BLaER1 (cell line): Measurements from ENCODE around the gene TEKT2.
A peak's percentile ranks its signal among the peaks of the same experiment; 100 is the strongest.

Experiments
- H3K27ac ChIP-seq: shearing (Covaris generic); formaldehyde crosslinking; 2 replicates; pipeline ENCODE4 v1.8.1; 2022
- H3K27me3 ChIP-seq: shearing (Covaris generic); formaldehyde crosslinking; 2 replicates; pipeline ENCODE4 v1.8.1; 2022
- H3K36me3 ChIP-seq: shearing (Covaris generic); formaldehyde crosslinking; 2 replicates; pipeline ENCODE4 v1.8.1; 2022
- H3K4me1 ChIP-seq: shearing (Covaris generic); formaldehyde crosslinking; 2 replicates; pipeline ENCODE4 v1.8.1; 2022
- H3K4me2 ChIP-seq: shearing (Covaris generic); formaldehyde crosslinking; 2 replicates; pipeline ENCODE4 v1.8.1; 2022
- H3K4me3 ChIP-seq: shearing (Covaris generic); formaldehyde crosslinking; 2 replicates; pipeline ENCODE4 v1.8.1; 2022
- H3K9ac ChIP-seq: shearing (Covaris generic); formaldehyde crosslinking; 2 replicates; pipeline ENCODE4 v1.8.1; 2022
- H3K9me3 ChIP-seq: shearing (Covaris generic); formaldehyde crosslinking; 2 replicates; pipeline ENCODE4 v1.8.1; 2022
- H4K20me1 ChIP-seq: shearing (Covaris generic); formaldehyde crosslinking; 2 replicates; pipeline ENCODE4 v1.8.1; 2022
- Cebpa-rat ChIP-seq: shearing (Covaris generic); IDR thresholded peaks from 2 replicates; pipeline ENCODE4 v1.8.1; 2022

The TEKT2 gene

DNA sequence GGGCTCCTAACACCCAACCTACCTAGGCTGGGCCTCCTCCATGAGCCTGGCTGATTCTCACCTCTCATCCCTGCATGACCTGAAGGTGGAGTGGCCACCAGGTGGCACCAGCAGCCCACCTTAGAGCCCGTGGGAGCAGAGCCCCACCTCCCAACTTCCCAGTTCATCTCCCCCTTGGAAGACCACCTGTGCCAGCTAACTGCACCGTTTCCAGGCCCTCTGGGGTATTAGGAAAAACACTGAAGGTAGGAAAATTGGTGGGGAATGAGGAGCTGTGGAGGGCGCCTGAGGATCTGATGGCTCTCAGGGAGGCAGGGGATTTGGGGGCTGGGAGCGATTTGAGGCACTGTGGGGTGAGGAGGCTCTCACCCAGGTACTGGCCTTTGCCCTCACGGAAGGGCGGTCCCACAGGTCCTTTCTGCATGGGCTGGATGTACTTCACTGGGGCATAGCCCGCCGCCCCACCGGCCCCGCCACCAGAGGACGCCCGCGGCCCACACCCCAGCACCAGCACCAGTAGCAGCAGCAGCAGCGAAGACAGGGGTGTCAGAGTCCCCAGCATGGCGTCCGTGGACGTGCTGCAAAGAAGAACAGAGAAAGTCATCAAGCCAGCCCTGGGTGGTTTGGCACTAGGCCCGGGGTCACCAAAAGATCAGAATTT lies 15.9 kb downstream of the TEKT2 start:
- H3K27ac ChIP-seq, result no peak overlapping the region
- no peak overlapping the region for H3K9ac ChIP-seq
- no peak overlapping the region for H3K4me2 ChIP-seq
- no peaks in the 10 kb centered on the region for H3K27me3 ChIP-seq
- peaks cover 2% of the 10 kb centered on the region; the same call in 1 of the 2 replicates for H4K20me1 ChIP-seq
- H3K4me1 ChIP-seq, result peaks cover 35% of the 10 kb centered on the region
- no peaks in the 10 kb centered on the region for H3K9me3 ChIP-seq
- TF ChIP-seq Cebpa-rat, result no peak
- H3K36me3 ChIP-seq, result peaks cover 11% of the 10 kb centered on the region
- H3K4me3 ChIP-seq, result no peak overlapping the region

DNA sequence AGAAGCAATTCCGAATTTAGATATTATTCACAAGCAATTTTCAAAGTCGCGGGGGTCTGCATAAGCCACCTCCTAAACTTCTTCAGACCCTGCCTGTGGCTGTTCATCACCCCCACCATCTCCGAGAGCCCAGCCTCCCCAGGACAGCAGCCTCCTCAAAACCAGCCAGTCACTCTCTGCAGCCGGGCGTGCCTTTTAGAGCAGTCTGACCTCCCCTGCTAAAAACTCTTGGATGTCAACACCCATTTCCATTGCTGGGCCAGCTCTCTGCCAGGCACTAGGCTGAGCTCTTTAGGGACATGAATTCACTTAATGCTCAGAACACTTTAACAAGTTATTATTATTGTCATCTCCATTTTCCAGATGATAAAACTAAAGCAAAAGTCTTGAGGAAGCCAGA lies 16.5 kb downstream of the TEKT2 start:
- Histone ChIP-seq H3K4me2 (no peak overlapping the region), H3K27me3 (no peaks in the 10 kb centered on the region), H3K27ac (no peak overlapping the region), H3K4me3 (no peak overlapping the region), H3K4me1 (peaks cover 29% of the 10 kb centered on the region), H3K9me3 (no peaks in the 10 kb centered on the region), H4K20me1 (no peaks in the 10 kb centered on the region), H3K9ac (no peak overlapping the region), H3K36me3 (peaks cover 8% of the 10 kb centered on the region; the same call in 1 of the 2 replicates)
- TF ChIP-seq Cebpa-rat, result no peak

DNA sequence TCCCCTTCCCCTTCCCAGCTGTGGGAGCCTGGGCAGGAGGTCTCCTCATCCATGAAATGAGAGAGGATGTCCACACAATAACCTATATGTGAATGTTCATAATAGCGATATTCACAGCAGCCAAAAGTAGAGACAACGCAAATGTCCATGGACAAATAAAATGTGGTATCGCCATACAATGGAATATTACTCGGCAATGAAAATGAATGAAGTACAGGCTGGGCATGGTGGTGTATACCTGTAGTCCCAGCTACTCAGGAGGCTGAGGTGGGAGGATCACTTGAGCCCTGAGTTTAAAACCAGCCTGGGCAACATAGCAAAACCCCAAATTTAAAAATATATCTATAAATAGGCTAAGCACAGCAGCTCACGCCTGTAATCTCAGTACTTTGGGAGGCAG lies 17.7 kb downstream of the TEKT2 start:
- H3K27me3 ChIP-seq, result no peaks in the 10 kb centered on the region
- TF ChIP-seq Cebpa-rat, result no peak
- H3K9me3 ChIP-seq, result no peaks in the 10 kb centered on the region
- H3K4me3 ChIP-seq, result no peak overlapping the region
- no peak overlapping the region for H3K27ac ChIP-seq
- no peaks in the 10 kb centered on the region for H3K36me3 ChIP-seq
- H3K4me2 ChIP-seq, result no peak overlapping the region
- peaks cover 23% of the 10 kb centered on the region for H3K4me1 ChIP-seq
- H3K9ac ChIP-seq, result no peak overlapping the region
- no peaks in the 10 kb centered on the region for H4K20me1 ChIP-seq

DNA sequence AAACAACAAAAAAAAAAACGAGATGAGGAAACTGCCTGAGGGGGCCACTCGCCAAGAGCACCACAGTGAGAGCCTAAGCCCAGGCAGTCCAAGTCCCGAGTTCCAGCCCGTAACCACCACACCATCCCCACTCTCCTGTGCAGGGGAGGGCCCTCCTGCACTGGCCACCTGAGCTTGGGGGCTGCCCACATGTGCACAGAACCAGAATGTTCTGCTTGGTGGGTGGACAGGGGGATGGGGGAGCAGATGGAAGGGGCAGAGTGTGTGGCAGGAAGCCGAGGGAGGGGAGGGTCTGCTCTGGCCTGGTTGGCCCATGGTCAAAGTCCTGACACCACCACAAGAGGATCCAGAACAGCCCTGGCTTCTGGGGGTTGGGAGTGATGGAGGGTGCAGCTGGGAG lies 22.4 kb downstream of the TEKT2 start:
- Histone ChIP-seq H3K27ac (no peak overlapping the region), H3K9me3 (no peaks in the 10 kb centered on the region), H3K4me2 (no peak overlapping the region), H3K4me1 (peaks cover 38% of the 10 kb centered on the region), H4K20me1 (no peaks in the 10 kb centered on the region), H3K27me3 (no peaks in the 10 kb centered on the region), H3K4me3 (no peak overlapping the region), H3K9ac (no peak overlapping the region), H3K36me3 (no peaks in the 10 kb centered on the region)
- no peak for TF ChIP-seq Cebpa-rat

DNA sequence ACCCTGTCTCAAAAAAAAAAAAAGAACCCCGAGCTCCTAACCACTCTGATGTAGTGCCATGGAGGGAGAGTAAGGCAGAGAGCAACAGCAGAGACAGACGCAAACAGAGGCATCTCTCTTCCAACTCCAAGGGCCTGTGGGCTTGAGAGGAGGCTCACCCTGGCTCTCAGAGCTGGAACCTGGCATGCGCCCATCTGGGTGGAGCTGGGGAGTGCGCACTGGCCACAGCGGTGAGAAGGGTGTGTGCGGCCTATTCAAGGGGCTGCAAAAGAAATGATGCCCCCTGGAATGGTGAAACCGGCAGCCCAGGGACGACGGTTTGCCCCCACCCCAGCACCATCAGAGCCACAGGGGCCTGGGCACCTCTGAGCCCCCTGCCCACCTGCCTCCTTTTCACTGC lies 23.5 kb downstream of the TEKT2 start:
- Histone ChIP-seq H3K4me1 (peaks cover 38% of the 10 kb centered on the region), H3K4me2 (peak overlapping the region; percentile 68), H4K20me1 (no peaks in the 10 kb centered on the region), H3K36me3 (no peaks in the 10 kb centered on the region), H3K4me3 (no peak overlapping the region), H3K9ac (0 out of 2 replicates have a peak overlapping the region, but pooled peaks have one; percentile 6), H3K27me3 (no peaks in the 10 kb centered on the region), H3K27ac (no peak overlapping the region), H3K9me3 (no peaks in the 10 kb centered on the region)
- TF ChIP-seq Cebpa-rat, result no peak

DNA sequence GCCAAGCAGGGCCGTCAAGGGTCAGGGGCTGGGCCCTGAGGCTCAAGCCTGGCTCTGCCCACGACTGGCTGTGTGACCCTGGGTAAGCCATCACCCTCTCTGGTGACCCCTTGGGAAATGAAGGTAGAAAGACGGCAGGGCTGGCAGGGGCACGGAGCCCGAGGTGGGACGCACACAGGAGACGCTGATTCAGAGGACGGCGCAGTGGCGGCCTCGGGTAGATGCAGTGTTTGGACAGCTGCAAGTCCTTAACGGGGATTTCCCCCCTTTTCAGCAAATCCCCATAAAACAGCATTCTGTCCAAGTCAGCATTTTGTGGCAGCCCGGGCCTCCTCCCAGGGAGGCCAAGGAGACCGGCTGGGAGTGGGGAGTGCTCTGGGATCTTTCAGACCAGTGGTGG lies 24.4 kb downstream of the TEKT2 start:
- peaks cover 38% of the 10 kb centered on the region for H3K4me1 ChIP-seq
- no peak overlapping the region for H3K4me3 ChIP-seq
- H3K9me3 ChIP-seq, result no peaks in the 10 kb centered on the region
- H3K36me3 ChIP-seq, result no peaks in the 10 kb centered on the region
- no peaks in the 10 kb centered on the region for H3K27me3 ChIP-seq
- H3K9ac ChIP-seq, result no peak overlapping the region
- no peak overlapping the region for H3K27ac ChIP-seq
- TF ChIP-seq Cebpa-rat, result no peak
- no peaks in the 10 kb centered on the region for H4K20me1 ChIP-seq
- peak overlapping the region; percentile 68 for H3K4me2 ChIP-seq

DNA sequence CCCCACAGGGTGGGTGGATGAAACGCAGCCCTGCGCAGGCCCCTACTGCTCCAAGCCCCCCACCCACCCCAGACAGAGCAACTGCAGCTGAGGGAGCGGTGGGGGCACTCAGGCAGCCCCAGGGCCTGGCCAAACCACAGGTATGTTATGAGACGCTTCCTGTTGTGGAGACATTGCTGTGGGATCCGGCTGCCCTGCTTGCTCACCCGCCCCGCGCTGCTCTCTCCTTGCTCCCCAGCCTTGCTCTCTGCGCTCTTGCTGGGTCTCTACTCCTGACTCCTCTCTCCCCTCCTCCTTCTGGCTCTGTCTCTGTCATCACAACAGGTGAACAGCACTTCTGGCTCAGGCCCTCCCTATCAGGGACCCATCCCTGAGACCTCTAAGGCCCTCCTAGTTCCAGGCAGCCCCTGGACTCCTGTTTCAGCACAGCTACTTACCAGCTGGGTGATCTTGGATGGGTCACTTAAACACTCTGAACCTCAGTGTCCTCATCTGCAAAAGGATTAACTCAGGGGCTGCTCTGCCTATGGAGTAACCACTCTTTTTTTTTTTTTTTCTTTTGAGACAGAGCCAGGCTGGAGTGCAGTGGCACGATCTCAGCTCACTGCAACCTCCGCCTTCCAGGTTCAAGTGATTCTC lies 25.3 kb downstream of the TEKT2 start:
- Histone ChIP-seq H4K20me1 (no peaks in the 10 kb centered on the region), H3K4me3 (no peak overlapping the region), H3K27ac (no peak overlapping the region), H3K9me3 (no peaks in the 10 kb centered on the region), H3K36me3 (no peaks in the 10 kb centered on the region), H3K27me3 (no peaks in the 10 kb centered on the region), H3K9ac (no peak overlapping the region; the same call in 1 of the 2 replicates), H3K4me2 (peak overlapping the region; percentile 68), H3K4me1 (peaks cover 42% of the 10 kb centered on the region)
- TF ChIP-seq Cebpa-rat, result no peak

DNA sequence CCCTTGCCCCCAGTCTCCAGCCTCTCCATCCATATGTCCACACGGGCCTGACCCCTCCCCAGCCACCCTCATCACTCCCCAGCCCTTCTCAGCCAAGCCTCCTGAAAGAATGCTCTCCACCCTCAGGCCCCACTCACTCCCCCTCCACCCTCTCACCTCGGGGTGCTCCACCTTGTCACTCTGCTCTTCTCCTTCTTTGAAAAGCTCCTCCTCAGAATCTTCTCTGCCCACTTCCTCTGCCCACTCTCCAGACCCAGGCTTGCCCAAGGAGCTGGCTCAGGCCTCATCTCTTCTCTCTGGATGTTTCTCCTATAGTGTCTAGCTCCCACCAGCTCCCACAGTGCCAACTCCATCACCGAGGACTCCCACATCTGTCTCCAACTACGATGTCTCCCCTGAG lies 27.3 kb downstream of the TEKT2 start:
- no peak overlapping the region for H3K9ac ChIP-seq
- H3K9me3 ChIP-seq, result no peaks in the 10 kb centered on the region
- no peaks in the 10 kb centered on the region for H3K27me3 ChIP-seq
- no peak overlapping the region for H3K27ac ChIP-seq
- no peaks in the 10 kb centered on the region for H4K20me1 ChIP-seq
- H3K4me3 ChIP-seq, result no peak overlapping the region
- H3K4me2 ChIP-seq, result no peak overlapping the region
- H3K36me3 ChIP-seq, result no peaks in the 10 kb centered on the region
- TF ChIP-seq Cebpa-rat, result no peak
- H3K4me1 ChIP-seq, result peaks cover 45% of the 10 kb centered on the region

DNA sequence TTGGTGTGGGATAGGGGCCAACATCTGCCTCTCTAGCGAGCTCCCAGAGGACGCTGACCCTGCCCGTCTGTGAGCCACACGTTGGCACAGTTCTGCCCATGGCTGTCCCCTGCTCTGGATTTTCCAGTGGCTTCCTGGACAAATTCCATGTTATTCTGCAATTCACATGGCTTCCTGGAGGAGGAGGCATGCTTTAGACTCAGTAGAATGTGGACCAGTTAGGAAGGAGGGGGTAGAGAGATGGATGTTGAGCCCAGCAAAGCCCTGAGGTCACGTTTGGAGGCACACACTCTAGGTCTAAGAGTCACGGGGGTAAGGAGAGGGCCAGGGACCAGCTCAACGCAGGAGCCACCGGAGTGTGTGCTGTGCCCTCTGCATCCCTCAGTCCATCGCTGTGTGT lies 28.9 kb downstream of the TEKT2 start:
- TF ChIP-seq Cebpa-rat, result no peak
- H3K36me3 ChIP-seq, result no peaks in the 10 kb centered on the region
- no peak overlapping the region for H3K9ac ChIP-seq
- H3K4me1 ChIP-seq, result peaks cover 29% of the 10 kb centered on the region
- H3K4me2 ChIP-seq, result no peak overlapping the region
- H3K4me3 ChIP-seq, result no peak overlapping the region
- H3K27ac ChIP-seq, result no peak overlapping the region
- H3K9me3 ChIP-seq, result no peaks in the 10 kb centered on the region
- H3K27me3 ChIP-seq, result no peaks in the 10 kb centered on the region
- H4K20me1 ChIP-seq, result no peaks in the 10 kb centered on the region

DNA sequence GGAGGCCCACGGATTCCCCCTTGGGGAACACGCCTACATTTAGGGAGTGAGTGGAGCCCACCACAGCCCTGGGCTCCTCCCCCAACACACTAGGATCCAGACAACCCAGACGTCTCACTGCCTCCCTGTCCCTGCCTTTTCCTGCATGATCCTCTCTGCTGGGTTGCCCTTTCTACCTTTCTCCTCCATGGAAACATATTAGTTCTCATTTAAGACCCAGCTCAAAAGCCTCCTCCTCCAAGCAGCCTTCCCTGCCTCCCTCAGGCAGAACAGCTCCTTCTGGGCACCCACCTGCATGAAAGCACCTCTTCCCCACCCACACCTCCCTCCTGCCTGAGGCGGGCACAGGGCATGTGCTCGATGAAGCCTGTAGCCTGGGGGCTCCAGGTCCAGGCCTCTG lies 30.5 kb downstream of the TEKT2 start:
- H3K27ac ChIP-seq, result no peak overlapping the region
- H3K9ac ChIP-seq, result no peak overlapping the region
- no peaks in the 10 kb centered on the region for H3K27me3 ChIP-seq
- H3K36me3 ChIP-seq, result no peaks in the 10 kb centered on the region
- H3K4me1 ChIP-seq, result peaks cover 13% of the 10 kb centered on the region
- H3K4me3 ChIP-seq, result no peak overlapping the region
- H3K9me3 ChIP-seq, result no peaks in the 10 kb centered on the region
- peak overlapping the region; percentile 57 for H3K4me2 ChIP-seq
- TF ChIP-seq Cebpa-rat, result no peak
- H4K20me1 ChIP-seq, result no peaks in the 10 kb centered on the region
